MV-4-11 (cell line): Measurements from ENCODE around the gene ERCC8.

Experiments
- DNase-seq: peaks from one replicate; lab custom pipeline; 2025; lab: John Stamatoyannopoulos, UW

The ERCC8 gene

GRCh38 chr5:60835554-60835953 is 109.3 kb downstream of the ERCC8 start:
- no peak for DNase-seq

DNA sequence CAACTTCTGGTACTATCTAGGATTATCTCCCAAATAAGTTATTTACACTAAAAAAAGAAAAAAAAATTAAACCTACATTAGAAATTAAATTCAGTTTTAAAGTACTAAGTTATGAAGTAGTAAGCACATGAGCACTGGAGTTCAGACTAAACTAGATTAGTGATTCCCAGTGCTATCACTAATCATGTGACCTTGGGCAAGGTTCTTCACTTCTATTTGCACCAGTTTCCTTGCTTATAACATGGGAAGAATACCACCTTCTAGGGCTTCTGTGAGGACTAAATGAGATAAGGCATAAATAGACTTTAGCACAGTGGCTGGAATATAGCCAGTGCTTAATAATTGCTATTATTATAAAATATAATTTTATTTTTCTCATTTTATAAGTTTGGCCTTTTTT is 111.3 kb downstream of the ERCC8 start:
- DNase-seq: no peak

GRCh38 chr5:60830581-60831127 is 114.2 kb downstream of the ERCC8 start:
- no peak for DNase-seq

- no peak for DNase-seq
These were observed 115.2 kb downstream of the ERCC8 start for GRCh38 chr5:60829490-60830266.

- no peak for DNase-seq
These were observed 117.7 kb downstream of the ERCC8 start for GRCh38 chr5:60827201-60827600.

GRCh38 chr5:60826653-60827052 is 118.2 kb downstream of the ERCC8 start:
- DNase-seq: peak; percentile 27
